ENCODE data around the gene SECTM1. TPM values are rescaled to one million over a fixed set of nuclear protein-coding genes. Genes with fewer than 3 reads are reported as not detected.

The SECTM1 gene
- total RNA-seq, 1 donor from 2014 or later = 3.7 TPM

DNA sequence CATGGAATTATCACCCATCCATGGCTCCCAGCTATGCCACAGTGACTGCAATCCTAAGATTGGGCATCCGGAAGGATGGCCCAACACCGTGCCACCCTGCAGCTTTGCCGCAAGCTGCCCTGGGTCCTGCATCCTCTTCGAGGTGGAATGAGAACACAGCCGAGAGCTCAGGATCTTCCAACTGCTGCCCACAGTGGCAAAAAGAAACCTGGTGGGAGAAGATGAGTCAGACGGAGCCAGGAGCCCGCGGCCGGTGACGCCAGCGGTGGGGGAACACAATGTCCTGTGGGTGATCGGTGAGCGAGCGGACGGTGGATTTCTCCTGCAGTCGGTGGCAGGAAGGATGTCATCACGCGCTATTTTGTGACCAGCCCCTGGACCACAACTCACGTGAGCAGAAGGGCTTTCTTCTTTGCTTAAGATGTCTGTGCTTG lies 36.3 kb downstream of the SECTM1 start:
- peak; percentile 85 for DNase-seq (ENCODE audit: low spot score)
- no peaks in the 10 kb centered on the region for H3K9me3 Mint-ChIP-seq
- peak overlapping the region; percentile 89 for H3K4me3 Mint-ChIP-seq (ENCODE audit: low read depth)
- intact Hi-C loops (cut with micrococcal nuclease) = loop anchor here (1.0 kb wide), 1 partner anchor 24 kb away; no protein-coding TSS in a partner anchor
- peak overlapping the region; percentile 100 for H3K27ac Mint-ChIP-seq
- peaks cover 10% of the 10 kb centered on the region for H3K36me3 Mint-ChIP-seq (ENCODE audit: low read depth)
- H3K4me1 Mint-ChIP-seq (ENCODE audit: low read depth) = peaks cover 60% of the 10 kb centered on the region
- no peaks in the 10 kb centered on the region for H3K27me3 Mint-ChIP-seq (ENCODE audit: low read depth)

DNA sequence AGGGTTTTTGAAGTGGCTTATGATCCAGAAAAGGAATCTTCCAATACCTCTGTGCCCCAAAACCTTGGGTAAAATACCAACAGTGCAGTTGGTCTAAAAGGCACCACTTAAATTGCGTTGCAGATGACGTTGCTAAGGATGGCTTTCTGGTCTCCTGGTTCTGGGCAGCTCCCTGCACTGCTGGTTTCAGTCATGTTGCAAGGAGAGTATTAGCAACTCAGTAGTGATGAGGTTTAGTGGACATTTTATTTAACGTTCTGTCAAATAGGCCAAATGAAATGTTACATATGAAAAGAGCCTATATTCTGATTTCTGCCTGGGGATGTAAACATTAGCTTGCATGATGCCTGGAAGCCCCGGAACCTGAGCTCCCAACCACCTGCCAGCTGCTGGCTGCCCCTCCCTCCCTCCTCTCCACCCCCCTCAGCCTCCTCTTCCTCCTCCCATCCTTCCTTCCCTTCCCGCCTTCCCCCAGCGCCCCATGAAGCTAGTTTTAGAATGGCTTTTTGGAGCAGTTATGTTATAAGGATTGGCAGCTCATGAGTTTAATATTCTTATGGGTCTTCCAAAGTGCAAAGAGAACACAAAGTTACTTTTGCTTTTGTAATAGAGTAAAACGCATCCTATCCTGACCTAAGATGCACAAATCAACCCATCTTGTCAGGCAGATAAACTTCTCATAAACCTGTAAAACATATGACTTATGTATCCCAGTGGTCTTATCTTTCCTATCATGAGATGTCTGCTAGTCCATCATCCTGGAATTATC lies 36.9 kb downstream of the SECTM1 start:
- Mint-ChIP-seq H3K27ac (peak overlapping the region; percentile 100), H3K36me3 (ENCODE audit: low read depth) (peaks cover 10% of the 10 kb centered on the region), H3K4me3 (ENCODE audit: low read depth) (peak overlapping the region; percentile 89), H3K4me1 (ENCODE audit: low read depth) (peaks cover 61% of the 10 kb centered on the region), H3K27me3 (ENCODE audit: low read depth) (no peaks in the 10 kb centered on the region), H3K9me3 (no peaks in the 10 kb centered on the region)
- intact Hi-C loops (cut with micrococcal nuclease) = loop anchor here (1.0 kb wide), 1 partner anchor 25 kb away; no protein-coding TSS in a partner anchor
- no peak for DNase-seq (ENCODE audit: low spot score)

DNA sequence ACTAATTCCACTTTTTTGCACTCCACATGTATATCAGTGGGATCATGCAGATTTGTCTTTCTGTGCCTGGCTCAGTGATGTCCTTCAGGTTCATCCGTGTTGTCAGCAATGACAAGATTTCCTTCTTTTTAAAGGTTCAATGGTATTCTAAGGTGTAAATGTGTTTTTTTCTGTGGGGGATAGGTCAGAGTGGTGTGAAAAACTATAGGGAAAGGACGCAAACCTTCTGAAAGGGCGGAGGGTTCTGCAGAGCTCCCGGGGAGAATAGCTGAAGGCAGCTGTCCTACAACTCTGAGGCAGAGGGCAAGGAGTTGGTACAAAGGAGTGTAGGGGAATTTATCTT lies 38.1 kb downstream of the SECTM1 start:
- H3K36me3 Mint-ChIP-seq (ENCODE audit: low read depth) = peaks cover 13% of the 10 kb centered on the region
- H3K4me1 Mint-ChIP-seq (ENCODE audit: low read depth) = peaks cover 54% of the 10 kb centered on the region
- H3K4me3 Mint-ChIP-seq (ENCODE audit: low read depth) = peak overlapping the region; percentile 41
- H3K27me3 Mint-ChIP-seq (ENCODE audit: low read depth) = no peaks in the 10 kb centered on the region
- peak overlapping the region; percentile 40 for H3K27ac Mint-ChIP-seq
- DNase-seq (ENCODE audit: low spot score) = no peak
- intact Hi-C loops (cut with micrococcal nuclease) = no loop called here
- H3K9me3 Mint-ChIP-seq = no peaks in the 10 kb centered on the region

DNA sequence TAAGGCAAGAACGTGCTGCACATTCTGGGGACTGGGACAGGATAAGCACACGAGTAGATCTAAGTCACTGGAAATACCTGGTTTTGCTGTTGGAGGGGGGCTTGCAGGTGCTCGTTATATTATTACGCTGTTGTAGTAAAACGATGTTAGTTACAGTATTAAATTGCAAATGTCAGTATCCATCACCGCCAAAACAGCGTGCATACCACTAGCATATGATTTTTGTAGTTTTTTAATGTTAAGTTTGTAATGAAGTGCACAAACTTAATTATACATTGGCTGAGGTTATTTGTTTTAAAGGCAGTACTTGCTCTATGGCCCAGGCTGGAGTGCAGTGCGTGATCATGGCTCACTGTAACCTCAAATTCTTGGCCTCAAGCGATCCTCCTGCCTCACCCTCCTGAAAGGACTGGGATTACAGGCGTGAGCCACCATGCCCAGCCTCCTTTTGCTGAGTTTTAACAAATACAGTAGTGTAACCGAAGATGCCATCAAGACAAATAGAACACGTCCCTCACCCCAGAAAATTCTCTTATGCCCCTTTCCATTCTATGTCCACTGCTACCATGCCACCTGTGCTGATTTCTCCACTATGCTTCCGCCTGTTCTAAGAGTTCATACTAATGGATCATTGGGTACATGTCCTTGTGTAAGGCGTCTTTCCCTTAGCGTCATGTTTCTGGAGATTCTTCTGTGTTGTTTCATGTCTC lies 39.3 kb downstream of the SECTM1 start:
- Mint-ChIP-seq H3K4me1 (ENCODE audit: low read depth) (peaks cover 45% of the 10 kb centered on the region), H3K27ac (peak overlapping the region; percentile 76), H3K9me3 (no peaks in the 10 kb centered on the region), H3K27me3 (ENCODE audit: low read depth) (no peaks in the 10 kb centered on the region), H3K36me3 (ENCODE audit: low read depth) (peaks cover 13% of the 10 kb centered on the region), H3K4me3 (ENCODE audit: low read depth) (peak overlapping the region; percentile 80)
- no peak for DNase-seq (ENCODE audit: low spot score)
- intact Hi-C loops (cut with micrococcal nuclease) = no loop called here

DNA sequence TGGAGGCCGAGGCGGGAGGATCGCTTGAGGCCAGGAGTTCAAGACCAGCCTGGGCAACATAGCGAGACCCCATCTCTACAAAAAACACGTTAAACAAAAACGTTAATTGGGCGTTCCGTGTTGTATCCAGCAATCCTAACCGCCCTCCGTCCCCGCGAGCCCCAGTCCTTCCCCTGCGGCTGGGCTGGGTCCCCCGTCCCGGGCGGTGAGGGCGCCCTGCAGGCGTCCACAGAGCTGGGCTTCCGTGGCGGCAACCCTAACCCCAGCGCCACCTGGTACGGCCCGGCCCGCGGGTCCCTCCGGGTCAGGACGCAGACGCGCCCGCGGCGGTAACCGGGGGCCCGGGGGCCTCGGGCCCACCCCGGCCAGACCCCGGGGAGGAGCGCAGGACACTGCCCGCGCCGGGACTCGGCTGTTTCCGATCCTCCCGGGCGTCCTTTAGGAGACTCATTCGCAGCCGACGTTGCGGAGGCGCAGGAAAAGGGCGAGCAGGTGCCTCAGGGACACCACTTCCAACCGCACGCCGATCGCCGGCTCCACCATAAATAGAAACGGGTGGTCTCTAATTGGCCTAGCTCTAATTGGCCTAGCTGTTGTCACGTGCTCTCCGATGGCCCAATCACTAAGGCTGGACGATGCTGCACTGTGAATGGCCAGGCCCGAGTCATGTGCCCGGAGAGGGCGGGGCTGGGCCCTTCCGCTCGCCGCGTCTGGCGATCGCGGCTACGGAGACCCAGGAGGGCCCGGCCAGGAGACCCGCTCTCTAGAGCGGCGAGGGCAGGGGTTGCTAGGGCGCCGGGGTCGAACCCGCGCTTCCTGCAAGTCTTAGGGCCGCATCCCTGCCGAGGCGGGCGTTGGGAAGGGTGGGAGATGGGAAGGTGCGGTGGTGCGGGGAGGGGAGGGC lies 41.1 kb downstream of the SECTM1 start:
- Mint-ChIP-seq H3K4me3 (ENCODE audit: low read depth) (peak overlapping the region; percentile 83), H3K27me3 (ENCODE audit: low read depth) (no peaks in the 10 kb centered on the region), H3K9me3 (no peaks in the 10 kb centered on the region), H3K4me1 (ENCODE audit: low read depth) (peaks cover 40% of the 10 kb centered on the region), H3K27ac (peak overlapping the region; percentile 86), H3K36me3 (ENCODE audit: low read depth) (peaks cover 13% of the 10 kb centered on the region)
- peak; percentile 94 for DNase-seq (ENCODE audit: low spot score)
- intact Hi-C loops (cut with micrococcal nuclease) = loop anchor here (1.0 kb wide), 1 partner anchor 19 kb away; the partner anchor contains the start of gene CSNK1D

DNA sequence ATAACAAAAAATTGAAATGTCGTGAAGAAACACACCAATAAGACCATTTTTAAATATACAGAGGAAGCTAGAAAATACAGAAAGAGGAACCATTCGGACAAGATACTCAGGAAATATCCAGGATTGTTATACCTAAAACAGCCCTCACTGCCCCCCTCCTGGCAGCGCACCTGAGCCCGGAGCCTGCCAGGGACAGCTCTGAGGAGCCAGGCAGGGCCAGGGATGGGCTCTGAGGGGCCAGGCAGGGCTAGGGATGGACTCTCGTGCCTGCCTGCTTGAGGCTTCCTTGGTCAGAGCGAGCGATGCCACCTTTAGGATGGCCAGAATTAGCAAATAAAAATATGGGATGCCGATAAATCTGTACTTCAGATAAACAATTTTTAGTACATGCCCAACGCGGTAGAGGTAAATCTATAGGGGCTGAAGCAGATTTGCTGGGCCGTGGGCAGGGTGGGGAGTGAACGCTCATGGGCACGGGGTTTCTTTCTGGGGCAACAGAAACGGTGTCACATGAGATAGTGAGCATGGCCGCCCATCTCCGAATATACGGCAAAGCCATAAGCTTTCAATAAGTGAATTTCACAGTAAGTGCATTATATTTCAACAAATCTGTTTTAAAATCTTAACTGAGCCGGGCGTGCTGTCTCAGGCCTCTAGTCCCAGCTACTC lies 41.9 kb downstream of the SECTM1 start:
- no peaks in the 10 kb centered on the region for H3K27me3 Mint-ChIP-seq (ENCODE audit: low read depth)
- H3K4me1 Mint-ChIP-seq (ENCODE audit: low read depth) = peaks cover 36% of the 10 kb centered on the region
- H3K9me3 Mint-ChIP-seq = no peaks in the 10 kb centered on the region
- peak overlapping the region; percentile 59 for H3K27ac Mint-ChIP-seq
- intact Hi-C loops (cut with micrococcal nuclease) = loop anchor here (1.0 kb wide), 1 partner anchor 18 kb away; the partner anchor contains the start of gene CSNK1D
- peaks cover 13% of the 10 kb centered on the region for H3K36me3 Mint-ChIP-seq (ENCODE audit: low read depth)
- H3K4me3 Mint-ChIP-seq (ENCODE audit: low read depth) = peak overlapping the region; percentile 75
- no peak for DNase-seq (ENCODE audit: low spot score)

DNA sequence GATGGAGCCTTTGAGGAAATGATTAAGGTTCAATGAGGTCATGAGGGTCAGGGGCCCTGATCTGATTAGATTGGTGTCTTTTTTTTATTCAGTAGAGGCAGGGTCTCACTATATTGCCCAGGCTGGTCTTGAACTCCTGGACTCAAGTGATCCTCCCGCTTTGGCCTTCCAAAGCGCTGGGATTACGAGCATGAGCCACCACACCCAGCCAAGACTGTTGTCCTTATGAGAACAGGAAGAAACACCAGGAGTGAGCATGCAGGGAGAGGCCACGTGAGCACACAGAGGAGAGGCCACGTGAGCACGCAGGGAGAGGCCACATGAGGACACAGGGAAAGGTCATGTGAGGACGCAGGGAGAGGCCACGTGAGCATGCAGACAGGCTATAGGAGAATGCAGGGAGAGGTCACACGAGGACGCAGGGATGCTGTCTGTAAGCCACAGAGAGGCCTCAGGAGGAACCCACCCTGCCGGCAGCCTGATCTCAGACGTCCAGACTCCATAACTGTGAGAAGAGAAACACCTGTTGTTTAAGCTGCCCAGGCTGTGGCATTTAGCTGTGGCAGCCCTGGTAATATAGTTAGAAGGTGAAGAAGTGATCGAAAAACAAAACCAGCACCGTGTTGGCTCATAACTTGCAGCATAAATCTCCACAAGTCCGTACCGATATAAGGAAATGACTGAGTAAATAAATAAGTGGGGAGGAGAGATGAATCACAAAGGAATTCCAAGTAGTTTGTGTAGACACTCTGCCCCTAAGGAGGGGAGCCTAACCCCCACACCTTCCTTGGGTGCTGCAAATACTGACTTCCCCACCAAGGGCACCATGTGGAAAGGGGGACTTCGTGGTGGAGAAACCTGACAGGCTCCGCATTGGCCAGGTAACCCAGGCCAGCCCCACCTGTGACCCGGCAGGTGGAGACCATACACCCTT lies 45.4 kb downstream of the SECTM1 start:
- Mint-ChIP-seq H3K4me3 (ENCODE audit: low read depth) (no peak overlapping the region), H3K27ac (no peak overlapping the region), H3K4me1 (ENCODE audit: low read depth) (peaks cover 25% of the 10 kb centered on the region), H3K9me3 (no peaks in the 10 kb centered on the region), H3K36me3 (ENCODE audit: low read depth) (peaks cover 3% of the 10 kb centered on the region), H3K27me3 (ENCODE audit: low read depth) (peaks cover 5% of the 10 kb centered on the region)
- DNase-seq (ENCODE audit: low spot score) = no peak
- intact Hi-C loops (cut with micrococcal nuclease) = no loop called here

DNA sequence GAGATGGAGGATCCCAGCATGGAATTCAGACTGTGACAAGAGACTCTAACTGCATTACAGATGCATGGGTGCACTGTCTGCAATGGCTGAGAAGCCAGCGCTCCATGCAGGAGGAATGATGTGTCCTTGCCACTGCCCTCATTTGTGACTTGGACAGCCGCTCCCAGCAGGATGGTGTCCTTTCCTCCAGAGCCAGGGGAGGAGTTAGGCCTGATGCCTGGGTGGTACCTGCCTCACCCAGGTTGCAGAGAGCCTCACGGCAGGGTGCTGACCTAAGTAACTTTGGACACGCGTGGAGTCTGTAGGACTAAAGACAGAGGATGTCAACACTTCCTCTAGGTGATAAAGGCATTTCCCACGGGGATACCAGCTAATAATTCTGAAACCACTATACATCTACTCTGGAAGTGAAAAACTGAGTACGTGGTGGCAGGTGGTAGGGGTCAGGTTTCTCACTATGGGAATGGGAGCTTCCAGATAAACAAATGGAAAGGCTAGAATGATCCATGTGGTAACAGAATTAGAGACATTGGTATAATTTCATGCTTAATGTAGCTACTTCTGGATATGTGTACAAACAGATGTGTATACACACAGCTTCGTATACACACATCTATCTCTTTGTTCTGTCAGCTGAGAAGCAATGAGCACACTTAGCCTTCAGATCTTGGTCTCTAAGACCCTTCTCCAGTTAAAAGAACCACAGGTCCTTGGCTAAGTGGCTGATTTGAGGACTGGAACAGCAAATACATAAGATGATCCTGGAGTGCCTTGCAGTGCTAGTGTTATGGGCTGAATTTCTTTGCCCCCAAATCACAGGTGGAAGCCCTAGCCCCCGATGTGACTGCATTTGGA lies 46.3 kb downstream of the SECTM1 start:
- intact Hi-C loops (cut with micrococcal nuclease) = no loop called here
- Mint-ChIP-seq H3K36me3 (ENCODE audit: low read depth) (peaks cover 3% of the 10 kb centered on the region), H3K4me1 (ENCODE audit: low read depth) (peaks cover 25% of the 10 kb centered on the region), H3K27ac (no peak overlapping the region), H3K9me3 (no peaks in the 10 kb centered on the region), H3K27me3 (ENCODE audit: low read depth) (peaks cover 5% of the 10 kb centered on the region), H3K4me3 (ENCODE audit: low read depth) (no peak overlapping the region)
- no peak for DNase-seq (ENCODE audit: low spot score)

DNA sequence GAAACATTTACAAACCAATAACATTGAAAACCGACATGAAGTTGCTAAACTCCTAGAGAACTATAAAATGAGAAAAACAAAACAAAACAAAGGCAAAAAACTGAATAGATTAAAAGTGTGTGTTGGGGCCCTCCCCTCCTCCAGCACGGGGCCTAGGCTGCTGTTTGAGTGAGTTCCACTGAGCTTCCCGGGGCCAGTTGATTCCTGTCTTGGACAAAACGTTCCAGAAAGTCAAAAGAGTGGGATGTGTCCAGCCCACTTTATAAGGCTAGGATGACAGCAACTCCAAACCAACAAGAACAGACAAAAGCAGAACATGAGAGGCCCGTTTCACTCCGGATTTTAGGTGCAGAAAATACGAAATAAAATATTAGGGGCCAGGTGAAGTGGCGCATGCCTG lies 48.4 kb downstream of the SECTM1 start:
- intact Hi-C loops (cut with micrococcal nuclease) = no loop called here
- H3K4me3 Mint-ChIP-seq (ENCODE audit: low read depth) = no peak overlapping the region
- peaks cover 5% of the 10 kb centered on the region for H3K27me3 Mint-ChIP-seq (ENCODE audit: low read depth)
- H3K27ac Mint-ChIP-seq = no peak overlapping the region
- peaks cover 25% of the 10 kb centered on the region for H3K4me1 Mint-ChIP-seq (ENCODE audit: low read depth)
- no peaks in the 10 kb centered on the region for H3K36me3 Mint-ChIP-seq (ENCODE audit: low read depth)
- H3K9me3 Mint-ChIP-seq = no peaks in the 10 kb centered on the region
- DNase-seq (ENCODE audit: low spot score) = no peak

DNA sequence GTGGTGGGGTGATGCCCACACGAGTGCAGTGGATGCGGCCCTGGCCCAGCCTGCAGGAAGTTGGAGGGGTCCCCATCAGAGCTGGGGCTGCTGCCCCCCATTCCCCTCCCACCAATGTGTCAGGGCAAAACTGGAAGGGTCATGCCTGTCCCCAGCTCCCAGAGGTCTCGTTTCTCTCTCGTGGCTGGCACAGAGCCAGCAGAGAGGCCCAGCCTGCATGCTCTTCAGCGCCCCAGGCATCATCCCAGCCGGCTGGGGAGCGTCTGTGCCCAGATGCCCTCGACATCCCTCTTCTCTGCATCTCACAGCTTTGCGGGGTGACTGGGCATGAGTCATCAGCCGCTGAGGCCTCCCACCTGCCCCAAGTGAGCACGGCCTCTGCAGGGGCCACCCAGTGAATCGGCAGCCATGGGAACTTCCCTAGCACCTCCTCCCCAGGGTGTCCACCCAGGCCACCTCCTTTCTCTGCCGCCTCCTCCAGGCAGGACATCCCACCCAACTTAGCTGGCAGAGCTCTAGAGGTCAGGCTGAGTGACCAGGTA lies 50.3 kb downstream of the SECTM1 start:
- intact Hi-C loops (cut with micrococcal nuclease) = no loop called here
- peaks cover 22% of the 10 kb centered on the region for H3K4me1 Mint-ChIP-seq (ENCODE audit: low read depth)

More for the DNA sequence above, 50.3 kb downstream of the SECTM1 start:
- H3K4me3 Mint-ChIP-seq (ENCODE audit: low read depth) = no peak overlapping the region
- H3K9me3 Mint-ChIP-seq = no peaks in the 10 kb centered on the region
- DNase-seq (ENCODE audit: low spot score) = no peak
- H3K27ac Mint-ChIP-seq = peak overlapping the region; percentile 19
- H3K36me3 Mint-ChIP-seq (ENCODE audit: low read depth) = no peaks in the 10 kb centered on the region
- peaks cover 5% of the 10 kb centered on the region for H3K27me3 Mint-ChIP-seq (ENCODE audit: low read depth)

All from activated T-helper 2 cell treated with anti-CD3 and anti-CD28 coated beads, Interferon-gamma antibody, Interleukin-2, Interleukin-4, amounts not matched to agents 10 μg/mL and 5 μg/mL and 100 μg/mL, durations not matched to agents 14 hours and 24 hours and 36 hours (primary cell).